RPMI7951 (cell line): ENCODE results near the gene INTS6. TPM values are rescaled to one million over a fixed set of nuclear protein-coding genes. Genes with fewer than 3 reads are reported as not detected.

Source experiments
- DNase-seq: peaks from one replicate; pipeline ENCODE4 v3.0.0-alpha.2; 2012; ENCODE audit warnings: low read depth
- total RNA-seq: library from RNA; depleted of rRNA; stranded (reverse); fragments of >200 nt; shearing (Covaris generic); gene quantifications from 2 replicates; pipeline ENCODE4 v1.2.3, GENCODE V29; 2014; rRNA removed

Gene INTS6
- total RNA-seq, 1 experiment from 2014 or later = 32.2 TPM

GRCh38 chr13:51321836-51322235 lies 131.0 kb downstream of the INTS6 start:
- no peak for DNase-seq

DNA sequence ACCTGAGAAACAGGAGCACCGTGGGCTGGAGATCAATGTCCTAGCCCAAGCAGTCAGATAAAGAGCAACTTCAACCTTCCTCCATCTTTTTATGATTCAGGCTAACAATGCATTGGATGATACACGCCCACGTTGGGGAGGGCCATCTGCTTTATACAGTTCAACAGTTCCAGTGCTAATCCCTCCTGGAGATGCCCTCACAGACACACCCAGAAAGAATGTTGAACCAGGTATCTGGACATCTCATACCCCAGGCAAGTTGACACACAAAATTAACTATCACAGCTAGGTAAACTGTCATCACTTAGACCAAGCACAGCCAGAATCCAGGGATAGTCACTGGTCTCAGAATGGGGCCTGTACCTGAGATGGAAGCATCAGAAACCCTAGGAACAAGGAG lies 134.0 kb downstream of the INTS6 start:
- DNase-seq = no peak

DNA sequence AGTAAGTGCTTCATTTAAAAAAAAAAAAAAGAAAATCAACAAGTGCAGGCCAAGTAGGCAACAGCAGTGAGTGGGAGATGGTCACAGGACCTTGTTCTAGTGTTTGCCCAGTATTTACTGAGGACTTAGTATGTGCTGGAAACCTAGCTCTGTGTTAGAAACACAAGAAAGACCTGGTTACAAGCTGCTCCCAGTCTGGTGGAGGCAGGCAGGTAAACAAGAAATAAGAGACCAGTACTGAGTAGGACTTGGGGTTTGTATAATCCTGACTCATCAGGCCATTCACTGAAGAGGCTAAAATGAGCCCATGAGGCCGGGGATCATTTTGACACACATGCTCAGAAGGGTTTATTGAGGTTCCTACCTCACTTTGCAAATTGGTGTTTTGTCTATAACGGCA lies 134.8 kb downstream of the INTS6 start:
- DNase-seq = no peak

DNA sequence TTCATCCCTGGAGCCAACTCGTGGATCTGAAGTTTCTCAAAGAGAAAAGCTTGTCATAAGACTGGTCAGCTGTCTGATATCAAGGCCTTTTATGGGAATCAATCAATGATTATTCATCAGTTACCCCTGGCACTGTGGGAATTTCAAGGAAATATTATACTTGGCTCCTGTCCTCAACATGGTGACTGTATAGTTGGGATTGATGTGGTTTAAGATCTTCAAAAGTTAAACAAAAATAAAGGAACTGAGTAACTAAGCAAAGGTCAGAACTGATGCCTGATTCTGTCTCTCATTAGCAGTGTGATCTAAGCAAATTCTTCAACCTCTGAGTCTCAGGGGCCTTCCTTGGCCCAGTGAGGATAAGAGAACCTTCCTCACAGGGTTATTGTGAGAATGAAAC lies 135.6 kb downstream of the INTS6 start:
- peak; percentile 52 for DNase-seq

DNA sequence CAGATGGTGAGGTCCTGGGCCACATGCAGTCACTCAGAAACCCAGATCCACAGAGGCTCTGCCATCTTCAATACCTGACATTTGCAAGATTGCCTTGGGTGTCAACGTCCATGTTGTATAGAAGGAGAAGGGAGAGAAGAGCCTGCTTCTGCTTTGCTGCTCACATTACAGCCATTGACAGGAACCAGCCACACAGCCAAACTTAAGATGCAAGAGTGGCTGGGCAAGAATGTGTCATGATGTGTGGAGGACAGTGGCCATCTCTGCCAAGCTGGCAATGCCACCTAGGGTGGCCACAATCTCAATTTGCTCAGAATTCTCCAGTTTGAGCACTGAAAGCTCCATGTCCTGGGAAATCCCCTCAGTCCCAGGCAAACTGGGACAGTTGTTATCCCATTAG lies 139.2 kb downstream of the INTS6 start:
- DNase-seq = no peak

DNA sequence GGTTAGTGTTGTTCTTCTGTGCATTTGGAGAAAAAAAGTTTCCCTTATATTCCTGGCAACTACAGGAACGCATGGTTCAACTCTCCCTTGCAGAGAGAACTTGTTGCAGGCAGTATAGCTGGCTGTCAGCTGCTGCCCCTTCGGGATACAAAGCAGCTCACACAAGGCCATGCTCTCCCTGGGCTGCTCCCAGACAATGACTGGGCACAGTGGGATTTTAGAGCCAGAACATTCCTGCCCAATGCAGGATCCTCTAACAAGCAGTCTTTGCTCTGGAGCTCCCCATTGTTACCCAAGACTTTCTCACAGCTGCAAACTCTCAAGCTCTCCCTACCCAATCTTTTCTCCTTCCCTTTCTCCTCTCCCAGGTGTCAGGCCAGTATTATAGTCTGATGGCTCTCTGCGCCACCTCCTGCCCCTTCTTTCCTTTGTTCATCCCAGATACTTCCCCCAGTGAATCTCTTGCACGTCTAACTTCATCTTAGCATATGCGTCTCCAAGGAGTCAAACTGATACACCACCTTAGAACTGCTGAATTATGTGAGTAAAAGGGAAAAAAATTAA lies 140.8 kb downstream of the INTS6 start:
- no peak for DNase-seq

Other genes with a start within 250 kb of the INTS6 start
- 0.10 and 0.24 TPM in 2 replicates for gene FAM124A, start 230.6 kb downstream of the INTS6 start, total RNA-seq
- gene SERPINE3, start 113.3 kb downstream of the INTS6 start, total RNA-seq = not detected in 2 replicates
- gene WDFY2, start 131.4 kb upstream of the INTS6 start, total RNA-seq = 3.4 and 3.8 TPM in 2 replicates